Prostate gland (tissue), 2 donors: ENCODE measurements around the gene ATP6V1G2. TPM values are rescaled to one million over a fixed set of nuclear protein-coding genes. Genes with fewer than 3 reads are reported as not detected.

Experiments used
- DNase-seq: peaks from one replicate; pipeline ENCODE4 v3.0.0-alpha.2; 2019; ENCODE audit warnings: low spot score
- H3K27ac ChIP-seq, 2 donors: fragments of 200-600 bp; sonication (generic); 2 replicates each; pipeline ENCODE4 v1.5.1; 2017 to 2019
- H3K27me3 ChIP-seq: fragments of 200-600 bp; sonication (generic); replicated peaks from 2 replicates; pipeline ENCODE4 v1.5.1; 2019; ENCODE audit not compliant: insufficient read depth
- H3K36me3 ChIP-seq, 2 donors: fragments of 200-600 bp; sonication (generic); 1 replicate in 1 of 2; 2 replicates in 1 of 2; pipeline versions ENCODE4 v1.5.1 to v1.8.1; 2017 to 2019
- H3K4me1 ChIP-seq: fragments of 200-600 bp; sonication (generic); replicated peaks from 2 replicates; pipeline ENCODE4 v1.5.1; 2019
- H3K4me3 ChIP-seq, 2 donors: fragments of 200-600 bp; sonication (generic); 2 replicates each; pipeline ENCODE4 v1.5.1; 2017 to 2019
- H3K9me3 ChIP-seq: fragments of 200-600 bp; sonication (generic); 2 replicates; pipeline ENCODE4 v1.5.1; 2017
- CTCF ChIP-seq, 4 experiments: fragments of 200-600 bp in 2 of 4; fragments of 450-650 bp in 2 of 4; sonication (generic) in 2 of 4; IDR thresholded peaks; 1 replicate in 3 of 4; 2 replicates in 1 of 4; pipeline ENCODE4 v1.5.1; 2016 to 2019; ENCODE audit warnings: antibody characterized with exemption in 4 of 4, mild to moderate bottlenecking in 2 of 4, moderate library complexity in 2 of 4
- POLR2A ChIP-seq: fragments of 450-650 bp; IDR thresholded peaks from one replicate; pipeline ENCODE4 v1.6.1; 2016; ENCODE audit warnings: antibody characterized with exemption, mild to moderate bottlenecking
- POLR2AphosphoS5 ChIP-seq: sonication (generic); formaldehyde crosslinking; IDR thresholded peaks from one replicate; pipeline ENCODE4 v1.6.1; 2017; ENCODE audit warnings: antibody characterized with exemption
- WGBS: methylation state at CpG from one replicate; pipeline ENCODE4 v1.1.5; 2018; 5-methylcytosine and 5-hydroxymethylcytosine counted together
- intact Hi-C: fragments of 100-400 bp; cut with DNase I; formaldehyde crosslinking; loops from one replicate; pipeline ENCODE4 v1.14.2; 2022
- total RNA-seq, 2 donors: library from RNA; depleted of rRNA; stranded (reverse); fragments of >200 nt; gene quantifications; one replicate each; pipeline ENCODE4 v1.1.0, GENCODE V29; 2016

Gene ATP6V1G2
- total RNA-seq, 2 donors from 2014 or later, result 0.36 to 0.74 TPM

GRCh38 chr6:31569861-31570536 lies 23.6 kb upstream of the ATP6V1G2 start:
- Histone ChIP-seq H3K36me3 (no peaks in the 10 kb centered on the region), H3K4me3 (no peak overlapping the region), H3K9me3 (no peaks in the 10 kb centered on the region), H3K4me1 (no peaks in the 10 kb centered on the region), H3K27me3 (no peaks in the 10 kb centered on the region), H3K27ac (no peak overlapping the region)
- no peak for TF ChIP-seq POLR2AphosphoS5
- TF ChIP-seq POLR2A, result no peak
- TF ChIP-seq CTCF (IDR thresholded peaks at IDR 0.05), result no peak
- intact Hi-C loops, result no loop called here
- no peak for DNase-seq
- 100% methylated on average over 1 of the region's 1 CpG for WGBS

- intact Hi-C loops, result no loop called here
- Histone ChIP-seq H3K27me3 (no peaks in the 10 kb centered on the region), H3K4me3 (no peak overlapping the region), H3K36me3 (no peaks in the 10 kb centered on the region), H3K9me3 (no peaks in the 10 kb centered on the region), H3K4me1 (no peaks in the 10 kb centered on the region), H3K27ac (no peak overlapping the region)
- TF ChIP-seq CTCF (IDR thresholded peaks at IDR 0.05), result no peak
- TF ChIP-seq POLR2AphosphoS5, result no peak
- no peak for DNase-seq
- 76% methylated on average over 3 of the region's 3 CpGs for WGBS
Observed at GRCh38 chr6:31568537-31568961, 22.1 kb upstream of the ATP6V1G2 start.

GRCh38 chr6:31567531-31568370 lies 21.3 kb upstream of the ATP6V1G2 start:
- no peak for DNase-seq
- Histone ChIP-seq H3K4me3 (no peak overlapping the region), H3K4me1 (no peaks in the 10 kb centered on the region), H3K36me3 (no peaks in the 10 kb centered on the region), H3K27ac (no peak overlapping the region), H3K9me3 (no peaks in the 10 kb centered on the region), H3K27me3 (no peaks in the 10 kb centered on the region)
- no peak for TF ChIP-seq POLR2AphosphoS5
- no peak for TF ChIP-seq CTCF (IDR thresholded peaks at IDR 0.05)
- TF ChIP-seq POLR2A, result no peak
- 46% methylated on average over 9 of the region's 9 CpGs for WGBS
- intact Hi-C loops, result no loop called here

- peaks cover 5 to 9% of the 10 kb centered on the region in 2 donors for H3K36me3 ChIP-seq
- no peak overlapping the region for H3K27ac ChIP-seq
- intact Hi-C loops, result no loop called here
- no peaks in the 10 kb centered on the region for H3K4me1 ChIP-seq
- no peak overlapping the region for H3K4me3 ChIP-seq
- DNase-seq, result no peak
- H3K9me3 ChIP-seq, result no peaks in the 10 kb centered on the region
- no peaks in the 10 kb centered on the region for H3K27me3 ChIP-seq
- TF ChIP-seq POLR2AphosphoS5 (no peak), CTCF (IDR thresholded peaks at IDR 0.05) (no peak), POLR2A (no peak)
Observed at GRCh38 chr6:31560697-31561058, 14.3 kb upstream of the ATP6V1G2 start.
